ENCODE measurements around the gene RAB29.
A peak's percentile ranks its signal among the peaks of the same experiment; 100 is the strongest.
"Not testable (repeated sequence)": the region's sequence is repeated elsewhere in the genome, so short reads cannot be mapped to it uniquely, and the experiment has no call there.

Gene RAB29

DNA sequence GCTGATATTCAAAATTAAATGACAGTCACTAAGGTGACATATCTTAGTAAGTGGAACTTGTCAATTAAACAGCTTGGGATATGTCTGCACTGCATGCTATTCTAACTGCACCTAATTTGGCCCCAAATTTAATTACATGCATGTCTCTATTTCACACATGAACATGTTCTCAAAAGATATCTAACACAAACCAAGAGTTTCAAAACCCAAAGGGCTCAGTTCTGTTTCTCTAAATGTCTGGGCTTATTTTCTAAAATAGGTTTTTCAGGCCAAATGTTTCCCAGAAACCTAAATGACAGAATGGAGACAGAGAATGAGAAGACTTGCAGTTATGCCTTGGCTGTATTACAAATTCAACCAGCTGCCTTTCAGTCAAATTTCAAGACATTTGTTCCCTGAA lies 11.3 kb downstream of the RAB29 start:
- no peak for DNase-seq

DNA sequence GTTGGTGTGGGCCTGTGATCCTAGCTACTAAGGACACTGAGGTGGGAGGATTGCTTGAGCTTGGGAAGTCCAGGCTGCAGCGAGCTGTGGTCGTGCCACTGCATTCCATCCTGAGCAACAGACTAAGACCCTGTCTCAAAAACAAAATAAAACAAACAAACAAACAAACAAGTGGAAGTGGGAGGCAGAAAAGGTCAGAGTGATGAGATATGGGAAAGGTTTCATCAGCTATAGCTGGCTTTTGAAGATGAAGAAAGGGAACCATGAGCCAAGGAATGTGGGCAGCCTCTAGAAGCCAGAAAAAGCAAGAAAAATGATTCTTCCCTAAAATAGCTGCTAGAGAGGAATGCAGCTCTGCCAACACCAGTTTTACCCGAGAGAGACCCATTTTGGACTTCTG lies 14.7 kb downstream of the RAB29 start:
- DNase-seq = no peak

DNA sequence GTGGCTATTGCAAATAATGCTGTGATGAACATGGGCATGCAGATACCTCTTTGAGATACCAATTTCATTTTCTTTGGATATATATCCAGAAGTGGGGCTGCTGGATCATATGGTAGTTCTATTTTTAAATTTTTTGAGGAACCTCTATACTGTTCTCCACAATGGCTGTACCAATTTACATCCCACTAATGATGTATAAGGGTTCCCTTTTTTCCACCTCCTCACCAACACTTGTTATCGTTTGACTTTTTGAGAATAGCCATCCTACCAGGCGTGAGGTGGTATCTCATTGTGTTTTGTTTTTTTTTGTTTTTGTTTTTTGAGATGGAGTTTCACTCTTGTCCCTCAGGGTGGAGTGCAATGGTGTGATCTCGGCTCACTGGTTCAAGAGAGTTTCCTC lies 18.7 kb downstream of the RAB29 start:
- no peak for DNase-seq

DNA sequence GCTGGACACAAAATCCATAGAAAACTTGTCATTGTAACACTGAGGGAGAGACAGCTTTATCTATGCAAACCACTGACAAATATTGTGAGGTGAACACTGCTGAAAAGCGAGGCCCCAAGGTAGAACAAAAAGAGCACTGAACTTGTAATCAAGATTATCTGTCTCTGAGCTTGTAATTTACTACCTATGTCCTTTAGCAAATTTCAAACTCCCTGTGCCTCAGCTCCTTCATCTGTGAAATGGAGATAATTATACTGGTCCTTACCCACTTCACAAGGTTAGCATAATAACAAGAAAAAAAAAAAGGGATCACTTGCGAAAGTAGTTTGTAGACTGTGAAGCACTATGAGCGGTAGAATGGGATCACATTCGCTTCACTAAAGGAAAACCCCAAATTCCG lies 20.4 kb downstream of the RAB29 start:
- DNase-seq = no peak

DNA sequence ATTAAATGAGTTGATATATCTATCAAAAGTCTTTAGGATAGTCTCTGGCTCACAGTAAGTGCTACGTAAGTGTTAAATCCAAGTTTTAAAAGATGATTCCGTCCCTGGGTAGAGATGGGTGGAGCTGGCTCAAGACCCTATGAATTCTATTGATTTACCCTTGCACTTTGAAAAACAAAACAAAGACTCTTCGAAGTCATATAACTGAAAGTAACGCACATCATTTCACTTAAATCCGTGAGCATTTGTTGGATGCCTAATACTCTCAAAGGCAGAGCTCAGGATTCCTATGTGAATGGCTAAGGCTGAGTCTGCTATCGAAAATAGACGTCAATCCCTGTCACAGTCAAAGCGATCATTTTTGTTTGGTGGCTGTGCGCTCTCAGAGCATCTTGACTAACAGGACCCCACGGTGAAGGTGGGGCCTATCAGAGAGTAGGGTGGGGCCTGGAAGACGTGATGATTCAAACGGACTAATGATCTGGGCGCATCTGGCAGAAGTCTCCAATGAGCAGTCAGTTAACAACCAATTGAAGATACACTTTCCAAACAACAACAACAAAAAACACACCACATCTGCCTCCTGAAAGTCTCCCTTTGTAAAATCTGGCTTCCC lies 24.1 kb downstream of the RAB29 start:
- no peak for DNase-seq

DNA sequence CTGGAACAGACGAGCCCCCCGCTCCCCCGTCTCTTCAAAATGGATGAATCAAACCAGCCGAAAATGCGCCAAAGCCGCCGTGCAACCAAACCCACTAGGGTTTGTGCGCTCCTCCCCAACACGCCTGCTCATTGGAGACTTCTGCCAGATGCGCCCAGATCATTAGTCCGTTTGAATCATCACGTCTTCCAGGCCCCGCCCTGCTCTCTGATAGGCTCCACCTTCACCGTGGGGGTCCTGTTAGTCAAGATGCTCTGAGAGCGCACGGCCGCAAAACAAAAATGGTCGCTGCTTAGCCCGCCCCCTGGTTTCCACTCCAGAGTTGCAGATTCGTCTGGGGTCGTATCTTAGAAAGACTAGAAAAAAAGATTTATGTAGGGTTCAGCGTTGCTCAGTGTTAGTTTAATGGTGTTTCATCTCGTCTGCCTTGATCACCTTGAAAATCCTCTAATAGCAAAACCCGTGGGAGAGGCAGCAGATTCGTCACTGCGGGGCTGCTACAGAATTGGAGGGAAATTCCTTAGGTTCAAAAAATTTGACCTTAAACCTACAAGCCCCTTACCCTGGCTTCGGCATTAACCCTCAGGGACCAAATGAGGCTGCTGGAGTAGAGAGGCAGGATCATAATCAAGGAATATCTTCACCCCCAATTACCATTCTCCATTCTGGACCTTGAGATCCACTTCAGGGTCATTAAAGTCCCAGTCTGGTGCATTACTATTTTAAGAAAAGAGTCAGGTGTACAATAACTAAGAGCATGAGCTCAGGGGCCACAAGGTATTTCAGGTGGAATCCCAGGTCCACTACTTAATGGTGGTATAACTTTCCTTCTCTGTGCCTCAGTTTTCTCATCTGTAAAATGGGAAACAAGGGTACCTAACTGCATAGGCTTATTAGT lies 24.9 kb downstream of the RAB29 start, which contains the start of gene NUCKS1:
TSS of gene NUCKS1 (minus strand) at position 45 of the 898 bp plus-strand sequence. CDS start 209 bp downstream, outside the sequence.
- peak; percentile 96 to 97 for DNase-seq

DNA sequence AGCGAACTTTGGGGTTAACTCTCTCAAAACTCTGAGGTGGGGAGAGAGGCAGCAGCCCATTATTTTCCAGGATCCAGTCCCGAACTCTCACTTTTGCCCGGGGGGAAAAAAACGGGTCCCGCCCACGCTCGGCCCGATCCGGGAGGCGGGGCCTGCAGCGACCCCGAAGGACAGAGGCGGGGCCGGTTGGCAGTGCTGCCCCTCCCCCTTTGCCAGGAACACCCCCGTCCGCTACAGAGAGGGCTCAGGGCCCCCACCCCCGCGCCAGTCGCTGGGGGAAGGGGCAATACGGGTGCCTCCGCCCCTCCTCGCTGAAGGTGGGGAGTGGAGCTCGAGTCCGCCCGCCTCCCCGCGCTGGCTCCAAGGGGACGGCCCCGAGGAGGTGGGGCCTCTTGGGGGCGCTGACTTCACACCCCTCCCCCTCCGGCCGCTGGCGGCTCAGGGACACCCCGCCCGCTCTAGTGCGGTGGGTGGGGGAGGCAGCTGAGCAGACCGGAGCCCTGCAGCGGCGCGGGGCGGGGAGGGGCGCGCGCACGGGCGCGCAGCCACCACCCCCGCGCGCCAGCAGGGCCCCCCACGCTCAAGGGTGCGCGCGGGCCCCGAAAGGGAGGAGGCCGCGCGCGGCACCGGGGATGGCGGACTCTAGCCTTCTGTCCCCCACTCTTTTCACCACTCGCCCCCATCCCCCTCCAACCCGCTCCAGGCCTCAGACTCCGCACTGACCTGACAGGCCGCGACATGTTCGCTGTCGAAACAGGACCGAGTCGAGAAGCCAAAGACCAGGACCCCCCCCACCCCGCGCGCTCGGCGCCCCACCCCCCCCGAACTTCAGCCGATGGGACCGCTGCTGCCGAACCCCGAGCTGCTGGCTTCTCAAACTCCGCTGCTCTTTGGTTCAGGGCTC lies 25.8 kb downstream of the RAB29 start:
- DNase-seq = peak; percentile 93 to 97

DNA sequence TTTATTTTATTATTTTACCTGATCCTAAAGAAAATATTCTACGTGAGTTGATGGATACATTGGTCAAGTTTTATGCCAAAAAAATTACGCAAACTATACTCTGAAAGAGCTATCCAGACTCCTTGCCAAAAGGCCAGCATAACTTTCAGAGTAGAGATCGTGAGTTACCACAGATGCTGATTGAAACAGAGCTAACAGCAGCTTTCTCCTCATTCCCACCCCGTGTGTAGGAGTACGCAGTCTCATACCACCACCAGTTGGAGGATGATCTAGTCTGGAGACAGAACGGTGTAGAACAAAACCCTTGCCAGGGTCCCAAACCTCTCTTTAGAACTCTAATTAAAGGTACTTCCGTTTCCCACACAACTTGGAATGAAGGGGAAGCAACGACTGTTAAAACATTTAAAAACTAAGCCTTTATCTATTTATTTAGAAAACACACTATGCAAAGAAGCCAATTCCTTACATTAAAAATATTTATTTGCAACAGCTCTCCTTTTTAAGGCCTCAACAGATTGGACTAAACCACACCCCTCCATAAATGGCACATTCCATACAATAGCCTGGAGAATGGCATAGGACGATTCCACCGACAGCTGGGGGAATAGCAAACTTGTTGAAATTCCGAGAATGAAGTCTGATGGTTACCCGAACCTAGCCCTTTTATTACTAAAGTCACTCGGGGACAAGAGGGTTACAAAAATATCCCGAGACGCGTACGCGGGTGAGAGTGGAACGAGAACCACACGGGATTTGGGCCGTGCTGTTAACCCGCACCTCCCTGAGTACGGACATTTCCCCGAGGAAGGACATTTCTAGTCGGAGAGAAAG lies 26.7 kb downstream of the RAB29 start:
- peak; percentile 18 to 23 for DNase-seq

DNA sequence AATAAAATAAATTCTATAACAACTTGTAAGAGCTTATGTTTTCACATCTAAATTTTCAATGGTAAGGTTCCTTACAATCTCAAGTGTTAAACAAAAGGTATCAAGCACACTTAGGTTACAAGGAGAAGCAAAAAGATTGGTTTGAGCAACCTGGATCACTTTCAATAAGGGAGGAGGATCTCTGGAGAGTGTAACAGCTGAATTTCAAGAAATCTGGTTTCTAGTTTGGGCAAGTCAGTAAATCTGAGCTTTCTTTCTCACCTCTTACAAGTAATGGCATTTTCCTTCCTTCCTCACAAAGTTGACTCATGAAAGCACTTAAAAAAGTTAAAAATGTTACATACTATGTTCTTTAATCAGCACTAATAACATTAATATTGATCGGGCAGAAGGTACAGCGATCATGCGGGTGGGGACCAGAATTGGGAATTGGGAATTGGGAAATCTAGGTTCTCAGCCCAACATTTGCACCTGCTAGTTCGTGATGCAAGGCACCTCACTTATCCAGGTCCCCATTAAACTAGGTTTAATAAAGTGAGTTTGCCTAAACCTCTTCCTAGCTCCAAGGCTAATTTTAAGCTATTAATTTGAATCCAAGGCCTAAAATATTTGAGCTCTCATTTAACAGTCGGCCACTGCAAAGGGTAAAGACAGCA lies 28.4 kb downstream of the RAB29 start:
- no peak for DNase-seq

DNA sequence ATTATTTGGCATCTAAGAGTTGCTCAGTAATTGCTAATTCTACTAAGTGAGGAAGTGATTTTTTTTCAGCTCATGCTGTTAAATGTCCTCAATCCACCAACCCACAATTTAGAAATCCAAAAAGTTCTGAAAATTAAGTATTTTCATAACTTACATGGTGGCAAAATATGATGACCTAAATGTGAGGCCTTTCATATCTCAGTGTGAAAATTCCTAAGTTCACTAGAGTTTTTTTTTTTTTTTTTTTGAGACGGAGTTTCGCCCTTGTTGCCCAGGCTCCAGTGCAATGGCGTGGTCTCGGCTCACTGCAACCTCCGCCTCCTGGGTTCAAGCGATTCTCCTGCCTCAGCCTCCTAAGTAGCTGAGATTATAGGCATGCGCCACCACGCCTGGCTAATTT lies 30.9 kb downstream of the RAB29 start:
- DNase-seq = no peak

DNA sequence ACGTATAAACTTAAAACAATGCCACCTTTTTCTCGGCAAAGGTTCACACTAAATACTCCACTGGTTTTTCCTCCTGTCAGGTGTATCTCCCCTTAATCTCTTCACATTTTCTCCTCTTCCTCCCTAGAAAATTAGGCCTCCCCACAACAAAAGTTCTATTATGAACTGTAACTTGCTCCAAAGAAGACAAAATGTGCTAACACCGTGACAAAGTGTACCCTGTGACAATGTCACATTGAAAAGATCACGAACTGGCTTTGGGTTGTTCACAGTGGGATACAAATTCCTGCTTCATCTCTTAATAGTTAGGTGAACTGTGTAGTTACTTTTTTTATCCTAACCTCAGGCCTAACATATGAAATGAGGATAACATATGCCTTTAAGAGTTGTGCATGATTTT lies 31.3 kb downstream of the RAB29 start:
- no peak for DNase-seq

DNA sequence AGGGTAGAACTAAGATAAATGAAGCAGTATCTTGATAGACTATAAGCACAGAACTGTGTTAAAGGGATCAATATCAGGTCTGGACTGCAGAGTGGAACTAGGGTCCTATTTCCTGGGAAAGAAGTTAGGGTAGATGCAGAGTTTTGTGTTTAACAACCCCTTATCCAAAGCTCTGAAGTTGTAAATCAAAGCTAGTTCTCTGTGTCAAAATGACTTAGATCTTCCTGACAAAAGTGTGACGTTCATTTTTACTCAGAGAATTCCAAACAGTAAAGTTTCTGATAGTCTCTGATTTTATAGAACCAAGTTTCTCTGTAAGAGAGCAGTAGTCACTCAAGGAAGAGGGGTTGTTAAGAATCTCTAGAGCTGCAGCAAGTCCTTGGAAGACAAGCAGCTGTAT lies 33.6 kb downstream of the RAB29 start:
- no peak for DNase-seq

DNA sequence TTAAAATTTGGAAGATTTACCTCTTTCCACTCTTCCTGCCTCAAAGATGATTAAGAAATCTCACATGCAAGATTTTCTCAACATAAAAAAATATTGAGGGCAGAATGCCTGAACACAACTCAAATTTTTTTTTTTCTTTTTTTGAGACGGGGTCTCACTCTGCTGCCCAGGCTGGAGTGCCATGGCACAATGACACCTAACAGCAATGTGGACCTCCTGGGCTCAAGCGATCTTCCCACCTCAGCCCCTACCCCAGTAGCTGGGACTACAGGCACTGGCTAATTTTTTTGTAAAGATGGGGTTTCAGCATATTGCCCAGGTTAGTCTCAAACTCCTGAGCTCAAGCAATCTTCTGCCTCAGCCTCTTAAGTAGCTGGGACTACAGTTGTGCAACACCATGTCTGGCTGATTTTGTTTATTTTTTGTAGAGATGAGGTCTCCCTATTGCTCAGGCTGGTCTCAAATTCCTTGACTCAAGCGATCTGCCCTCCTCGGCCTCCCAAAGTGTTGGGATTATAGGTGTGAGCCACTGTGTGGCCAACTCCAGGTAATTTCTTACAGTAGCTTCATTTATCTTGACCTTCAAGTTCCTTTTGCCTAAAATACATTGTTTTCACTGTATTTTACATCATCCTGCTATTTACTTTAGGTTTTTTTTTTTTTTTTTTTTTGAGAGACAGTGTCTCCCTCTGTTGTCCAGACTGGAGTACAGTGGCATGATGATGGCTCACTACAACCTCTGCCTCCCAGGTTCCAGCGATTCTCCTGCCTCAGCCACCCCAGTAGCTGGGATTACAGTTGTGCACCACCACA lies 35.7 kb downstream of the RAB29 start:
- DNase-seq = no peak

DNA sequence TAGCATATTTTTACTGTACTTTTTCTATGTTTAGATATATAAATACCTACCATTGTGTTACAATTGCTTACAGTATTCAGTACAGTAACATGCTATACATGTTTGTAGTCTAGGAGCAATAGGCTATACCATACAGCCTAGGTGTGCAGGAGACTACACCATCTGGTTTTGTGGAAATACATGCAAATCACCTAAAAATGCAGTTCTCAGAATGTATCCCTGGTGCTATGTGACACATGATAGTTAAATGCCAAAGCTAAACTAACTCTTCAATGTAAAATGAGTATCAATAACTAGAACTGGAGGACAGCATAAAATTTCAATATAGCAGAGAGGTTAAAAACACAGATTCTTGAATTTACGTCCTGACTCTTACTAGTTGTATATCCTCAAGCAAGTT lies 40.1 kb downstream of the RAB29 start:
- DNase-seq = no peak

DNA sequence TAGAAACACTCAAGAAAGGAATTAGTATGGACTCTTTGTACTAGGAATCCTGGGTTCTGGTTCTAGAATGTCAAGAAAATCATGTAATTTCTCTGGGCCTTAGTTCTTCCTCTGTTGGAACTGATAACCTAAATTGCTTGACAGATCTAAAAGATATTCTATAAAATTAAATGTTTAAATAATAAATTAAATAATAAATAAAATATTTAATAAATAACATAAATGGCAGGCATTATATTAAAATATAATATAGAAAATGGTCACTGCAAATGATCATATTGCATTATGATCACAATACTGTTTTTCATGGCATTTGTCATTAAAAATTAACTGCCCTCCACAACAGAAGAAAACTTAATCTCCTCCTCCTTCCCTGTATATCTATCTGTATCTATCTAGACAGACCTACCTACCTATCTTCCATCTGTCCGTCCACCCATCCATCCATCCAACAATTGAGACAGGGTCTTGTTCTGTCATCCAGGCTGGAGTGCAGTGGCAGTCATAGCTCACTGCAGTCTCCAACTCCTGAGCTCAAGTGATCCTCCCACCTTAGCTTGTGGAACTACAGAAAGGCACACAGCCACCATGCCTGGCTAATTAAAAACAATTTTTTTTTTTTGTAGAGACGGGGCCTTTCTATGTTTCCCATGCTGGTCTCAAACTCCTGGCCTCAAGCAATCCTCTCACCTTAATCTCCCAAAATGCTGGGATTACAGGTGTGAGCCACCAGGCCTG lies 41.7 kb downstream of the RAB29 start:
- DNase-seq = no peak

DNA sequence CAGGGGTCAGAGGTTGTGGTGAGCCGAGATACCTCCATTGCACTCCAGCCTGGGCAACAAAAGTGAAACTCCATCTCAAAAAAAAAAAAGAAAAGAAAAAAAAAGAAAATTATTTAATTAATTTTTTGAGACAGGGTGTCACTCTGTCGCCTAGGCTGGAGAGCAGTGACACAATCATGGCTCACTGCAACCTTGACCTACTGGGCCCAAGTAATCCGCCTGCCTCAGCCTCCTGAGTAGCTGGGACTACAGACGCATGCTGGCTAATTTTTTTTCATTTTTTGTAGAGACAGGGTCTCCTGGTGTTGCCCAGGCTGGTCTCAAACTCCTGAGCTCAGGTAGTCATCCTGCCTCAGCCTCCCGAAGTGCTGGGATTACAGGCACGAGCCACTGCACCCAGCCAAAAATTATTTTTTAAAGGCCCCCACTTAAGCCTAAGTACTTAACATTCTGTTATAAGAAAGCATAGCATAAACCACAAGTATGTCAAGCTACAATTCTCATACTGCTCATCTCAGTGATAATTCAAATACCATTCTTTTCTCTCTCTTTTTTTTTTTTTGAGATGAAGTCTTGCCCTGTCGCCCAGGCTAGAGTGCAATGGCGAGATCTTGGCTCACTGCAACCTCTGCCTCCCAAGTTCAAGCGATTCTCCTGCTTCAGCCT lies 45.2 kb downstream of the RAB29 start:
- DNase-seq = no peak

DNA sequence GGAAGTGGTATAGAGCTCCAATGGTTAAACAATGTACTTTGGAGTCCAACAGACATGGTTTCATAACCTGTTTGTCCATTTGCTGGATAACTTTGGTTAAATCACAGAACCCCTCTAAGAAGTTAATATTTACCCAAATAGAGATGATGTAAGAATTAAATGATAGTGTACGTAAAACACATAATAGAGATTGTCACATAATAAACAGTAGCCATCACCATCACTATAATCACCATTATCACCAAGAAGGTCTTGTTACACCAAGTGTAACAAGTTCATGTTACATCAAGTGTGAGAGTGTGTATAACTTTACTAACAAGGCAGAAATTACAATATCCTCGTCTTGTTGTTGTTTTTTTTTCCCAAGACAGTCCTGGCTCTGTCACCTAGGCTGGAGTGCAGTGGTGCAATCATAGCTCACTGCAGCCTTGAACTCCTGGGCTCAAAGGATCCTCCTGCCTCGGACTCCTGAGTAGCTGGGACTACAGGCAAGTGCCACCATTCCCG lies 48.6 kb downstream of the RAB29 start:
- DNase-seq = no peak

DNA sequence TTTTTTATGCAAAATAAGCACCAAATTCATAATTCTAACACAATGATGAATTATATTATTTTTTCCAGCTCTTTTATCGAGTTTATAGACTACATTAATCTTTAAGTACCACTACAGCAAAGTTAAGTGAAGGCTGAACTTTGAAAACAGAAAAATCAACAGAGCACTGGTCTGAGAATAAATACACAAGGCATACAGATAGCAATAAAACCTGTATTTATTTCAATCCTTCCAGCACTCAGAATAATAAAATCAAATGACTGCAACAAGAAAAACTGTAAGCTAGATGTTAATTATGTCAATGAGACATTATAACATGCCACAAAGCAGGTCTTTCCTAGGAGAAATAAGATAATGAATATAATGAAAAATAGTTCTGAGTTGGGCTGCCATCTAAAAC lies 49.8 kb downstream of the RAB29 start:
- DNase-seq = no peak

DNA sequence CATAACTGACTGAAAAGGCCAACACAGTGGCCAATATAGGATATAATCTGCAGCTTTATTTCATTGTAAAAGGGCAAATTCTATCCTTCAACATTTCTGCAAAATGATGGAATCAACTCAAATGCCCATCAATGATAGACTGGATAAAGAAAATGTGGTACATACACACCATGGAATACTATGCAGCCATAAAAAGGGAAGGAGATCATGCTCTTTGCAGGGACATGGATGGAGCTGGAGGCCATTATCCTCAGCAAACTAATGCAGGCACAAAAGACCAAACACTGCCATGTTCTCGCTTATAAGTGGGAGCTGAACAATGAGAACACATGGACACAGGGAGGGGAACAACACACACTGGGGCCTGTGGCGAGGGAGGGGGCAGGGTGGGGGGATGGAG lies 54.5 kb downstream of the RAB29 start:
- not testable (repeated sequence) for DNase-seq
